Retinal pigment epithelial cell (primary cell): Measurements from ENCODE around the gene ST6GALNAC3.

Experiments used
- DNase-seq: peaks from one replicate; pipeline ENCODE4 v3.0.0-alpha.2; 2010; ENCODE audit warnings: low read depth
- H3K4me3 ChIP-seq: 2 replicates; pipeline ENCODE4 v1.5.1; 2011; ENCODE audit warnings: mild to moderate bottlenecking, low read length, control low read depth, moderate library complexity
- TF ChIP-seq, protein P1 (sequence below): conservative IDR thresholded peaks from 2 replicates; pipeline ENCODE4 v1.5.1; 2011; ENCODE audit warnings: low read depth, low read length, control low read depth, inconsistent platforms

Gene ST6GALNAC3

DNA sequence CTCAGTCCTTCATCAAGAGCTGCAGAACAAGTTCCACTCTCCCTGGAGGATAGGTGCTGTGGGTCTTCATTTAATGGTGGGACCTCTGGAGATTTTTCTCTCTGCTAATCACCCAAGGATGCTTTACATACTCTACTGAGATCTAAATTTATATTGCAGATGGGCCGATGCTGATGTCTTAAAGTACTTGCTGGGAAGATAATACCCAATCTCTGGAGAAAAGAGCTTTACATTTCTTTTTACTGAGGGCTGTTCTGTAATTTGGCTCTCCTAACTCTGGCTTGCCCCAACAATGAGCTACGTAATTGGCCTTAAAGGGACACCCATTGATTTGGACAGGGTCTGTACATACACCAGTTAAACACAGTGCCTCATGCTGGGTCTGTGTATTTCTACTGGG is 86.9 kb downstream of the ST6GALNAC3 start:
- no peak overlapping the region for H3K4me3 ChIP-seq
- DNase-seq, result no peak
- TF ChIP-seq, protein P1, sequence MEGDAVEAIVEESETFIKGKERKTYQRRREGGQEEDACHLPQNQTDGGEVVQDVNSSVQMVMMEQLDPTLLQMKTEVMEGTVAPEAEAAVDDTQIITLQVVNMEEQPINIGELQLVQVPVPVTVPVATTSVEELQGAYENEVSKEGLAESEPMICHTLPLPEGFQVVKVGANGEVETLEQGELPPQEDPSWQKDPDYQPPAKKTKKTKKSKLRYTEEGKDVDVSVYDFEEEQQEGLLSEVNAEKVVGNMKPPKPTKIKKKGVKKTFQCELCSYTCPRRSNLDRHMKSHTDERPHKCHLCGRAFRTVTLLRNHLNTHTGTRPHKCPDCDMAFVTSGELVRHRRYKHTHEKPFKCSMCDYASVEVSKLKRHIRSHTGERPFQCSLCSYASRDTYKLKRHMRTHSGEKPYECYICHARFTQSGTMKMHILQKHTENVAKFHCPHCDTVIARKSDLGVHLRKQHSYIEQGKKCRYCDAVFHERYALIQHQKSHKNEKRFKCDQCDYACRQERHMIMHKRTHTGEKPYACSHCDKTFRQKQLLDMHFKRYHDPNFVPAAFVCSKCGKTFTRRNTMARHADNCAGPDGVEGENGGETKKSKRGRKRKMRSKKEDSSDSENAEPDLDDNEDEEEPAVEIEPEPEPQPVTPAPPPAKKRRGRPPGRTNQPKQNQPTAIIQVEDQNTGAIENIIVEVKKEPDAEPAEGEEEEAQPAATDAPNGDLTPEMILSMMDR, result no peak

DNA sequence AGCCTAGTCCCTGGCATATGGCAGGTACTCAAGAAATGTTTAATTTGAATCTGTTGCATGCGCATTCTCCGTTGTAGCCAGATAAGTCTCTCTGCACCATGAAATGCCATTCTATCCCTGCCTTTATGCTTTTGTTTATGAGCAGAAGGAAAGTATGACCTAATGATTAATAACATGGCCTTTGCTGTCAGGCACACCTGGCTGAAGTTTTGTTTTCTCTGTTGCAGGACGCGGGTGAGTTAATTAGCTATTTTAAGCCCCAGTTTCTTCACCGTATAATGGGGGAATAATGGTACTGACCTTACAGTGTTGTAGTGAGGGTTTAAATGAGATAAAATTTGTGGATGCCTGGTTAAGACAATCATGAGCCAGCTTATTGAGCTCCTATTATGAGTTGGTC is 87.7 kb downstream of the ST6GALNAC3 start:
- no peak for DNase-seq
- H3K4me3 ChIP-seq, result no peak overlapping the region
- TF ChIP-seq, protein P1, result no peak

DNA sequence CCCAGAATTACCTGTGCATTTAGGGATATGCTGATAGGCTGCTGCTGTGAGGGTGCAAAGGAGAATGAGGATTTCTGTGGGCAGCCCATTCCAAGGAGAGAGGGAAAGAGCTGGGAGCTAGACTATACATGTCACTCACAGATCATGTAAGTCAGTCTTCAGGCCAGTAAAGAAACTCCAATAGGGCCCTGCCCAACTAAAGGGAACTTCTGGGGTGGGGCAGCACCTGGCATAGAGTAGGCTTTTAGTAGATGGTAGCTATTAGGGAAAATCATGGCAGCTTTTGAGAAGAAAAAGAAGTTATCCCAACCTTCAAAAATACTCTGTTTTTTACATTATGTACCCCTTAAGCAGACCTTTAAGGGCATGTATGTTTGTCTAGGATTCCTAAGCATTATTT is 89.6 kb downstream of the ST6GALNAC3 start:
- TF ChIP-seq, protein P1, result no peak
- no peak for DNase-seq
- H3K4me3 ChIP-seq, result no peak overlapping the region

DNA sequence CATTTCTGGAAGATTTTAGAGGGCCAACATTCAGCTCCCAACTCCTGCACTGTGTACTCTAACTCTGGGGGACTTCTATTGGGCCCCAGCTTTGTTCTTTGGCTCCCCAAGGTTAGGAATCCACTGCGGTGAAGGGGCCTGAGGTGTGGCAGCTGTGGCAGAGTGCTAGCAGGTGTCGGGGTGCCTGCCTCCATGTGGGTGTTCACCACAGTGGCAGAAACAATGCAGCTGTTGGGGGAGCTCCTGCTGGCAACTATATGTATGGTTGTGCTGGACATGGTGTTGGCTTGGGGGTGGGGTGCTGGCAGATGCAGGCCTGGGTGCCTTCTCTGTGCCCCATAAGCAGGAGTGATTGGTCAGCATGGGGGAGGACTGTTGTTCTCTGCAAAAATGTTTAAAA is 95.5 kb downstream of the ST6GALNAC3 start:
- TF ChIP-seq, protein P1, result no peak
- no peak overlapping the region for H3K4me3 ChIP-seq
- DNase-seq, result no peak

DNA sequence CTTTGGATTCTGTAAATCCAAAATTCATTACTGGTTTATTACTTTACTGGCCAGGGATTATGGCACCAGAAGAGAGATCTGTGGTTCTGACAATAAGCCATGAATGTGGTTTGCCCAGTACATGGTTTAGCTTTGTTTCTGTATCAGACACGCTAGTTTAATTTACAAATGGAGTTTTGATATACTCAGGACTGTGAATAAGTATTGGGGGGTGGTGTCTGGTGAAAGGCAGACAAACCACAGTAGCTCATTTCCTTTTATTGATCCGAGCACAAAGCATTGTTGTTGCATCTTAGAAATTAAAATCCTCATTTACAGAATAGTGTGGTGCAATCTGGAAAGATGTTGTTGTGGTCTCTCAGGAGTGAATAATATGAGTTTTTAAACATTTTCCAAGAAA is 96.0 kb downstream of the ST6GALNAC3 start:
- H3K4me3 ChIP-seq, result no peak overlapping the region
- TF ChIP-seq, protein P1, result no peak
- no peak for DNase-seq

DNA sequence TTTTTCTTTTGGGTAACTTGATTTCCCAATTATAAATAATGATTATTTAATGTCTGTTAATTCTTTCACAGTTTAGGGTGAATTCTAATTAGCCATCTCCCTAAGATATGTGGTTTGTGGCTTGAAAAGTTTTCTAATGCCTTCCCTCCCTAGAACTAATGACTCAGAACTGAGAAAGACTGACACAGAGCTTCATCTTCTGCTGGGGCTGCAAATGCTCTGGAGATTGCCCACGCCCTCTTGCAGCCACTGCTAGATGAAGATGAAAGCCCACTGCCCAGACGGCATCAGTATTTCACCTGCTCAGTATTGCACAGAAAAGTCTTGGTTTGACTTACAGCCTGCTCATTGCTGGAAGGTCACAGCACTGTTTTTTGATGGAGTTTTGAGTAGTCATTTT is 101.5 kb downstream of the ST6GALNAC3 start:
- no peak overlapping the region for H3K4me3 ChIP-seq
- no peak for DNase-seq
- TF ChIP-seq, protein P1, result no peak

DNA sequence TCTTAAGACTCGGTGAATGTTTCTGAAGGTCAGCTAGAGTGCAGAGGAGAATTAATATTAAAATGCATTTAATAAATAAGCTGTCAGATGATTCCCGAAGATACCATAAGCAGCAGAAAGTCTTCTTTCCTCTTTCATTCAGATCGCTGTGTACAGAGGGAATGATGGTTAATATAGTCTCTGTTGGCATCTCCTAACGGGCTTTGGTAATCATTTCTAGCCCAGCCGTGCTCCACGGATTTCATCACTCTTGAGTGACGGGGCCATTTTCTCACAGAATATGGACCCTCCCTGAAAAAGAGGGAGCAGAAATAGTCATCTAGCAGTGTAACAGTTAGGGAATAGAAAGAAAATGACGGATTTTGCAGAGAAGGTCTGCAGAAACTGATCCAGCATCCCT is 103.1 kb downstream of the ST6GALNAC3 start:
- H3K4me3 ChIP-seq, result no peak overlapping the region
- TF ChIP-seq, protein P1, result no peak
- DNase-seq, result no peak
